Activated effector memory CD4-positive, alpha-beta T cell treated with anti-CD3 and anti-CD28 coated beads, Interleukin-2, amount 50 U/mL, for 16 hours (primary cell): ENCODE measurements around the gene PRICKLE1.

Experiments used
- DNase-seq: peaks from one replicate; pipeline ENCODE4 v3.0.0-alpha.2; 2020

Gene PRICKLE1

DNA sequence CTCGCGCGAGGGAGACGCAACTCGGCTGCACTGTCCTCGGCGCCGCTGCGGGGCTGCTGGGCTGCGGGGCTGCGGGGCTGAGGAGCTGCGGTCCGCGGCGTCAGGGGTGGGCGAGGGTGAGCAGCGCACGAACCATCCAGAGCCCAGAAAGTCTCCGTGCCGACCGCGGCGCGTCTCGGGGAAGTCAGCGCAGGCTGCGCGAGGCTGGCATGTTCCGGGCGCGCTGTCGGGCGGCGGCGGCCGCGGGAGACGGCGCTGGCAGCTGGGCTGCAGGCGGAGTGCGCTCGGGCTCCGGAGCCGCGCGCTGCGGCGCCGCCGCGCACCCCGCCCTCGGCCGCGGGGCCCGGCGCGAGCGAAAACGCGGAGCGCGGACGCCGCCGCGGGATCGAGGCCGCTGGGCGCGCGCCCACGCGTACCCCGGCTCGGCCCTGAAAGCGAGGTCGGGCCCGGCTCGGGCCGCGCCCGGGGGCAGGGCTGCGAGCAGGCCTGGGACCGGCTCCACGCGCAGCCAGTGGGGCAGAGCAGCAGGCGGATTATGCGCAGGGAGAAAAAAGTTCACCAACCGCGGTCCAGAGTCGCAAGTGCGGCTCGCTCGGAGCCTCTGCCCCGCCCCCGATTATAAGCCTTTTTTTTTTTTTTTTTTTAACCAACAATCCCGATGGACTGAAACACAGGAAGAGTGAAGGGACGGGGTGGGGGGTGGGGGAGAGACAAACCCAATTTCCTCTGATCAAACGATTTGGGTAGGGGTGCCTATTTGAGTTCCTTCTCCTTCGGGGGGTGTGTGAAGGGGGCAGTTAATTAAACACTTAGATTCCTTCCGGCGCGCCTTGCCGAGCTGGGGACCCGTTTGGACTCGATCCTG, at the start of gene PRICKLE1:
TSS of gene PRICKLE1 (minus strand) at position 282 of the 865 bp plus-strand sequence. CDS start 117,230 bp downstream, outside the sequence.
- no peak for DNase-seq

GRCh38 chr12:42638697-42639096, 49.2 kb upstream of the PRICKLE1 start:
- no peak for DNase-seq

DNA sequence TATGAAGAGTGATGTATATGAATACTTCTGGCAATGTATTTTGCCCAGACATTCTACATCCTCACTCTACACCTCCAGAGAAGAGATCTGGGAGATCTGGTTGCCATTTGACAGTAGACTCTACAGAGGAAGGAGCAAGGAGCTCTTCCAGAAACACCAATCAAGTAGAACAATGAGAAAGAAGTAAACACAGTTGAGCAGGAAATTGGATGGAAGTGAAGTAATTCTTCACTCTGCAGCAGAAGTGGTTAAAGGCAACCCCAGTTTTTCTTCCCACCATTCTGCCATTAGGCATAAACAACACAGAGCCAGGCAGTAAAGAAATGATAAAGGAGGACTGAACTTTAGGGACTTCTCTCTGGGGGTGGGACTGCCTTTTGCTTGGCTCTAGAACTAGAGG, 48.5 kb upstream of the PRICKLE1 start:
- DNase-seq = no peak

- no peak for DNase-seq
Observed at GRCh38 chr12:42636993-42637392, 47.4 kb upstream of the PRICKLE1 start.

- DNase-seq = no peak
Observed at GRCh38 chr12:42633594-42633993, 44.0 kb upstream of the PRICKLE1 start.

- no peak for DNase-seq
Observed at GRCh38 chr12:42631513-42631912, 42.0 kb upstream of the PRICKLE1 start.

GRCh38 chr12:42630314-42630713, 40.8 kb upstream of the PRICKLE1 start:
- DNase-seq = no peak

DNA sequence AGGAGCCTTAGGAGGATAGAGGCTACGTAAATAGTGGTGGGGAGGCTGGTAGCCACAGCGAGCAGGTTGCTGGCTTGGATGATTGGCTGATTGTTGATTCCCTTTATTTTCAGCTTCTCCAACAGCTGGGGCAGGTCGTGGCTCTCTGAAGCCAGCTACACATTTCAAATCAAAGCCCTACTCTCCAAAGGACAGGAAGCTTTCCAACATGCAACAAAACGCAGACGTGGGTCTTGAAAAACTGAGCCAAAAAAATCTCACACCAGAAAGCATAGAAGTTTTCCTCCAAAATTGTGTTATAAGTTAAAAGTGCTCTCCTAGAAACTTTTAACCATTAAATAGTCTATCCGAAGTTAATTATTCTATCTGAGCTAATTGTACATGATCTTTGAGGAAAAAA, 37.6 kb upstream of the PRICKLE1 start:
- DNase-seq = no peak

DNA sequence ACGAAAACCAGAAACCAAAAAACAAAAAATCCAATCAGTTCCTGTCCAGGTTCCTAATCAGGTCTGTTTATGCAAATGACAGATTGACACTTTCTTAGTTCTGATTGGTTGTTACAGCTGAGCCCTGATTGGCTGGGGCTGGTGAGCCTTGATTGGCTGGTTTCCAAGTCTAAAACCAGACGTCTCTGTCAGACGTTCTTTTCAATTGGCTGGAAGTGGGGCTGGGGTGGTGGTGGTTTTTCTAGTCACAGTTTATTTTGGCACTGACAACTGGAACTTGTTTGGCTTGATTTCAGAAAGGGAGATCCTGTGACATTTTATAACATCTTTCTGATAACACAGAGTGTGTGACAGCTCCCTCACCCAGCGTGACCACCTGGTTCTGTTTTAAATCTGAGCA, 36.1 kb upstream of the PRICKLE1 start:
- no peak for DNase-seq

GRCh38 chr12:42617622-42618021, 28.1 kb upstream of the PRICKLE1 start:
- no peak for DNase-seq

DNA sequence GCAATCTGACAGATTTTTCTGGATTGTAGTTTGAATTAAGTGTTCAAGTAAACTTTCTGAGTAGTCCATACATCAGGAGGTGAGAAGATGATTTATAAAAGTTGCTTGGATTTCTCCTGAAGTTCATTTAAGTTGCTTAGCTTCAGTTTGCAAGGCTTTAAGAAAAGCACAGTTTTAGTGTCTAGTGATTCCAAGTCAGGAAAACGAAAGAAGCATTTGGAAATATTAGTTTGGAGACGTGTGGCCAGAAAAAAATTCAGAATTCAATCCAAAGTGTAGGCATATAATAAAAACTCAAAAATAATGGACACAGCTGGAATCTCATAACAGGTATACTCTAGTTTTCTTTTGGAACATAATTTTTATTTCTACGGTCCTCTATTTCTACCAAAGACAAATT, 25.5 kb upstream of the PRICKLE1 start:
- no peak for DNase-seq

GRCh38 chr12:42612231-42612613, 22.7 kb upstream of the PRICKLE1 start:
- DNase-seq = no peak

DNA sequence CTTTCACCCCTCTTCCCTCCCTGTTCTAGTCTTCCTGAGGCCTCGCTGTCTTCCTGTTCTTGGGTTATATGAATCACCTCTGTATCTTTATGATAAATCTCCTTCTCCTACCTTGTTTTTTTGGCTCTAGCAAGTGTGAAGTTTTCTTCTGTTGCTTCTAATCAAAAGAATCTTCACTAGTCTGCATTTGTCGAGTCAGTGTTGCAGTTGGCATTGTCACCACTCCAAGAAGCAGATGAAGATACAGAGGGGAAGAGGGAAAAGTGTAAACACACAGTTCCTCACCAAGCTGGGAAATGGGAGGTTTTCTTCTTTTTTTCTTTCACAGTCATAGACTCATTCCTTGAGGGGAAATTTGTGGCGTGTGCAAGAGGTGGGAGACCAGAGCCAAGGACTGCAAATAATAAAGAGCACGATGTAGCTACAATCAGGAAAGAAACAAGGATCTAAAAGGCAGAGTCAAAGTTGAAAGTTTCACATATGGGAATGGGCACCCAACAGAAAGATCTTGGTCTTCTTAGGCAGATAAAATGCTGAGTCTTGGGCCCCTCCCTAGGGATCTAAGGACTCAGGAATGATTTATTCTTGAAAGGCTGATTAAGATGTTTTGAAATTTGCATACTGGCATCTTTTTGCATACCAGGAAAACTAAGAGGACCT, 22.2 kb upstream of the PRICKLE1 start:
- DNase-seq = no peak

- DNase-seq = no peak
Observed at GRCh38 chr12:42609605-42610004, 20.1 kb upstream of the PRICKLE1 start.

DNA sequence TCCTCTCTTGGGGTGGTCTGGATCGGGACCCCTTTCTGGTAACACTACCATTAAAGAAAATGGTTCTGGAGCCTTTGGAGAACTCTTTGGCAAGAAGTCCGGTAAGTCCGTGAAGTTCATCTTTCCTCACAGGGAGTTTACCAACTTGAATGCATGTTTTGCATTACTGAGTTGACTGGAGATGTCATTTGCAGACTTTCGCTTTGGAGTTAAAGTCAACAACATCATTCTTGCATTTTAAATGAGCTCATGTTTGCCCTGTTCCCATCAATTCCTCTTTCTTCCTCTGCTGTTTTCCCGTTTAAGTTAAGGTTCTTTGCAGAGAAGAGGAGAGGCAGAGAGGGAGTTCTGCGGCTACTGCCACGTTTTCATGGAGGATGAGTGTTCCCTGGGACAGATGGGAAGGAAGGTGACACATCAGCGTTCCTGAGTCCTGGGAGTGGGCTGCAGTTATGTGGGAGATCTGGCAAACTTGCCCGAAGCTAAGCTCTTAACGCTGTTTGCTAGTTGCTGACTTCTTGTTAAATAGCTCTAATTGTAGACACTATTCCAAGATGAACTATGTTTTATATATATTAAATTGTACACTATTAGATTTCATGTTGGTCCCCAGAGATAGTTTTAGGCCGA, 18.8 kb upstream of the PRICKLE1 start:
- no peak for DNase-seq

- no peak for DNase-seq
Observed at GRCh38 chr12:42607584-42608058, 18.1 kb upstream of the PRICKLE1 start.

DNA sequence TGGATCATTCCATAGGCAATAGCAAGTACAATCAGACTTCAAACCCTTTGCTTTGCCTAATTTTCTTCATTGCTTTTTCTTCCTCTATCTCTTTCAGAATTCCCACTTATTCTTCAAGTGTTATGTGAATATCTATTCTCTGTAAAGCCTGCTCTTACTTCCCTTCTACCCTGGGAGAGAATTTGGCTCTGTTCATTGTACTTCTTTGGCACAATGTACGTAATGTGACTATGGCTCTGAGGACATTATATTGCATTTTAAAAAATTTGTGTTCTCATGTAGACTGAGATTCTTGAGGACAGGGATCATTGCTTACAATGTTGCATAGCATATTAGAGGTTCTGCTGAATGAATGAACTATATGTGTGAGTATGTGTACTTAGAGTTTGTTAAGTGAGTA, 16.9 kb upstream of the PRICKLE1 start:
- no peak for DNase-seq

GRCh38 chr12:42605685-42606084, 16.1 kb upstream of the PRICKLE1 start:
- no peak for DNase-seq

DNA sequence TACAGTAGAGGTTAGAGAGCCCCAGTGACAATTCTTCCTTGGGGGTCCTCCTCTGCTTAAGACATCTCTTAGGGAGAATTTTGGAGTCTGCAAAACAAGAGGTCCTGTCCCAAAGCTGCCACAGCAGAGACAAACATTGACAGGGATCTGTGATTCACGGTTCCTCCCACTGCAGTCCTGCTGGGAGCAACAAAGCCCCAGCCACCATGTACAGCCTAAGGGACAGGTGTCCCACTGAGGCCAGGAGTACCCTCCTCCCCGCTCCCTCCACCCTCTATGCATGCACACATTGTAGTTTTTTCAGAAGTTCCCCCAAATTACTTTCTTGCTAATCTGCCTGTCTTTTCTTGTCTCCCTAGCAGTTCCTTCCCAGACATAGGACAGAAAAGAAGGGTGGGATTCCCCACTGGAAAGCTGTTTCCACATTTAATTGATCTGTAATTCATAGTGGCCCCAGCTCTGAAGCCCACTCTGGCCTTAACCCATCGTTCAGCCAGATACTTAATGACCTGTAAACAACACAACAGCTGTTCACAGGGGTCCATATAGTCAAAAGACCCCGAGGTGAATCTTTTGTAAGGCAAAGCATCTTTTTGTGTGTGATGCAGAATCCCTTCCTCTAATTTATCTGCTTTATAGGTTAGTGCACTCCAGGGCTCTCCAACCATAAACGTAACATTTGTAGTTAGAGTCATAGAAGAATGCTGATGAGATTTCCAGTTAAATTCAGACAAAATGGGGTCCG, 13.9 kb upstream of the PRICKLE1 start:
- DNase-seq = no peak

- no peak for DNase-seq
Observed at GRCh38 chr12:42593874-42594273, 4.3 kb upstream of the PRICKLE1 start.

GRCh38 chr12:42590330-42590934, 886 bp upstream of the PRICKLE1 start:
- DNase-seq = no peak
